GM18858 (cell line): ENCODE measurements around the gene PUS3.
"Not testable (repeated sequence)": the region's sequence is repeated elsewhere in the genome, so short reads cannot be mapped to it uniquely, and the experiment has no call there.

Experiments used
- ATAC-seq: cut with Tn5 transposase; IDR thresholded peaks from one replicate; pipeline ENCODE4 v1.9.1; 2021; ENCODE audit not compliant: unreplicated experiment

PUS3 gene

DNA sequence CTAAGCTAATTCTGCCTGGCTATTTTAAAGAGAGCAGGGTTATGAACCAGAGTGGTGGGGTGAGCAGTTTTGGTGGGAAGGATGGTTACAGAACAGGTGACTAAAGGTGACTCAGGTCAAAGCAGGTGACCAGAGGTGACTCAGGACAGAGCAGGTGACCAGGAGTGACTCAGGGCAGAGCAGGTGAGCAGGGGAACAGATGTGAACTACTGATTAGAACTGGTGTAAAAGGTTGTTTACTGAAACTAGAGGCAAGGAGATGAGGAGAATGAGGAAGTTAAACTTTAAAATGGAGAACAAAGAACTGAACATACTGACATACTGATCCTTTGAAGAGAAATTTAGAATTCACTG, 30.9 kb downstream of the PUS3 start:
- no peak for ATAC-seq

DNA sequence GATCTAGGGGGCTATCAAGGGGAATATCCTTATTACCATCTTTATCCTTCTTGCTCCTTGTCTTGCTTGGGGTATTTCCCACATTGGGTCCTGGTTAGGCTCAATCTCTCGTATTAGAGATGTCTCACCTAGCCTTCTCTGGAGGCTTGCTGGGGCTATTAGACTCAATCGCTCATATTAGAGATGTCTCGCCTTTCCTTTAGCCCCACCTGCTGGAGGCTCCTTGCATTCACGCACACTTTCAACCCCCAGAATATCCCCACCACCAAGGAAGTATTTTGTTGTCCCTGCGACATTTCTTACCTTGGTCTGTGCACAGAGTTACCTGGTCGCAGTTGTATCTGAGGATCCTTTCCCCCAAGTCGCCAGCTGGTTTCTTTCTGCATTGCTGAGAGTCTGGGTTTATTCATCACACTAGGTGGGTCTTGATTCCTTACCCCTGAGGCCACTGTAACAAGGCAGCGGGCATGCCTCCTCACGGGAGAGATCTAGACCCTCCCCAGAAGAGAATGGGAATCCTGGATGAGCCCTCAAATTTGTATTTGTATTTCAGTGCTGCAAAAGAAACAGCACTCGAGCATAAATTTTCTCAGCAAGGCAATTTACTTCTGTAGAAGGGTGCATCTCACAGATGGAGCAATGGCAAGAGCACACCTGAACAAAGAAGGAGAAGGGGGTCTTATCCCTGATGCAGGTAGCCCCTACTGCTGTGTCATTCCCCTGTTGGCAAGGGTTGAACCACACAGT, 31.4 kb downstream of the PUS3 start:
- ATAC-seq: no peak

DNA sequence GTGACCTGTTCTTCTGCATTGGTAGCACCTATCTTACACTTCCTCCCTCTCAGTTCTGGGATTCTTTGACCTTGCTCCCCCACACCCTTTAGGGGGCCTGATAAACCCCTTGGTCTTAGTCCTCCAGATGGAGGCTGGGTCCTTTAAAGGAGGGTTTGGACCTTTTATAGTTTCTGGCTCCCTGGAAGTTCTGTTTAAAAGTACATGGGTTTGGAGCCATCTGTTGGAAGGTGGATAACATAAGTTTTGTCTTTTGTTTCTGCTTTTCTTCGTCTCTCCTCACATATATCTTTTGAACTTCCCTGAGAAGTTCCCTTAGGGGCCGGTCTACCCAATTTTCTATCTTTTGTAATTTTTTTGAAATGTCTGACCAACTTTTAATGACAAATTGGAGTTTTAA, 33.5 kb downstream of the PUS3 start:
- ATAC-seq: no peak

DNA sequence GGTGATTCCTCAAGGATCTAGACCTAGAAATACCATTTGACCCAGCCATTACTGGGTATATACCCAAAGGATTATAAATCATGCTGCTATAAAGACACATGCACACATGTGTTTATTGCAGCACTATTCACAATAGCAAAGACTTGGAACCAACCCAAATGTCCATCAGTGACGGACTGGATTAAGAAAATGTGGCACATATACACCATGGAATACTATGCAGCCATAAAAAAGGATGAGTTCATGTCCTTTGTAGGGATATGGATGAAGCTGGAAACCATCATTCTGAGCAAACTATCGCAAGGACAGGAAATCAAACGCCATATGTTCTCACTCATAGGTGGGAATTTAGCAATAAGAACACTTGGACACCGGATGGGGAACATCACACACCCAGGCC, 37.7 kb downstream of the PUS3 start:
- ATAC-seq: not testable (repeated sequence)

DNA sequence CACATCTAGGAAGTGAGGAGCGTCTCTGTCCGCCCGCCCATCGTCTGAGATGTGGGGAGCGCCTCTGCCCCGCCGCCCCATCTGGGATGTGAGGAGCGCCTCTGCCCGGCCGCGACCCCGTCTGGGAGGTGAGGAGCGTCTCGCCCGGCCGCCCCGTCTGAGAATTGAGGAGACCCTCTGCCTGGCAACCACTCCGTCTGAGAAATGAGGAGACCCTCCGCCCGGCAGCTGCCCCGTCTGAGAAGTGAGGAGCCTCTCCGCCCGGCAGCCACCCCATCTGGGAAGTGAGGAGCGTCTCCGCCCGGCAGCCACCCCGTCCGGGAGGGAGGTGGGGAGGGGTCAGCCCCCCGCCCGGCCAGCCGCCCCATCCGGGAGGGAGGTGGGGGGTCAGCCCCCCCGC, 40.2 kb downstream of the PUS3 start:
- not testable (repeated sequence) for ATAC-seq

DNA sequence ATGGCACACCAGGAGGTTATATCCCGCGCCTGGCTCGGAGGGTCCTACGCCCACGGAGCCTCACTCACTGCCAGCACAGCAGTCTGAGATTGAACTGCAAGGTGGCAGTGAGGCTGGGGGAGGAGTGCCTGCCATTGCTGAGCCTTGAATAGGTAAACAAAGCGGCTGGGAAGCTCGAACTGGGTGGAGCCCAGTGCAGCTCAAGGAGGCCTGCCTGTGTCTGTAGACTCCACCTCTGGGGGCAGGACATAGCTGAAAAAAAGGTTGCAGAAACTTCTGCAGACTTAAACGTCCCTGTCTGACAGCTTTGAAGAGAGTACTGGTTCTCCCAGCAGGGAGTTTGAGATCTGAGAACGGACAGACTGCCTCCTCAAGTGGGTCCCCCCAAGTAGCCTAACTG, 45.3 kb downstream of the PUS3 start:
- not testable (repeated sequence) for ATAC-seq

DNA sequence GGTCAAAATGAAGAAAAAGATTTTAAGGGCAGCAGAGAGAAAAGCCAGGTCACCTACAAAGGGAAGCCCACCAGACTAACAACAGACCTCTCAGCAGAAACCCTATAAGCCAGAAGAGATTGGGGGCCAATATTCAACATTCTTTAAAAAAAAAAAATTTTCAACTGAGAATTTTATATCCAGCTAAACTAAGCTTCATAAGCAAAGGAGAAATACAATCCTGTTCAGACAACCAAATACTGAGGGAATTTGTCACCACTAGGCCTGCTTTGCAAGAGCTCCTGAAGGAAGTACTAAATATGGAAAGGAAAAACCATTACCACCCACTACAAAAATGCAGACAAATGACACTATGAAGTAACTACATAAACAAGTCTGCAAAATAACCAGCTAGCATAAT, 56.8 kb downstream of the PUS3 start:
- ATAC-seq: no peak
